ENCODE results near the gene USP36. TPM values are rescaled to one million over a fixed set of nuclear protein-coding genes. Genes with fewer than 3 reads are reported as not detected.

The USP36 gene
- total RNA-seq, 1 donor from 2014 or later, result 54.1 TPM

GRCh38 chr17:78785011-78785662, 55.5 kb downstream of the USP36 start:
- Mint-ChIP-seq H3K4me3 (ENCODE audit: low read depth) (no peak overlapping the region), H3K9me3 (ENCODE audit: low read depth) (no peaks in the 10 kb centered on the region), H3K27ac (no peak overlapping the region), H3K4me1 (ENCODE audit: low read depth) (peaks cover 23% of the 10 kb centered on the region), H3K27me3 (no peaks in the 10 kb centered on the region), H3K36me3 (ENCODE audit: insufficient read depth) (peaks cover 2% of the 10 kb centered on the region)
- no peak for DNase-seq (ENCODE audit: low spot score, unreplicated experiment)
- TF ChIP-seq CTCF (IDR thresholded peaks at IDR 0.05; ENCODE audit: unreplicated experiment), result no peak

DNA sequence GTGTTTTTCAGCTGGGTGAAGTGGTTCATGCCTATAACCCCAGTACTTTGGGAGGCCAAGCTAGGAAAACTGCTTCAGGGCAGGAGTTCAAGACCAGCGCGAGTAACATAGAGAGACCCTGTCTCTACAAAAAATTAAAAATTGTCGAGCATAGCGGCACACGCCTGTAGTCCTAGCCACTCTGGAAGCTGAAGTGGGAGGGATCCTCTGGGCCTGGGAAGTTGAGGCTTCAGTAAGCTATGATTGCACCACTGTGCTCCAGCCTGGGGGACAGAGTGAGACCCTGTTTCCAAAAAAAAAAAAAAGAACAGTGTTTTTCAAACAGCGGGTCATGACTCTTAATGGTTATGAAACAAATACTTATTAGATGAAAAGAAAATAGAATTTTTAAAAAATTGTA, 56.3 kb downstream of the USP36 start:
- Mint-ChIP-seq H3K36me3 (ENCODE audit: insufficient read depth) (peaks cover 2% of the 10 kb centered on the region), H3K27ac (peak overlapping the region; percentile 82), H3K9me3 (ENCODE audit: low read depth) (no peaks in the 10 kb centered on the region), H3K27me3 (no peaks in the 10 kb centered on the region), H3K4me1 (ENCODE audit: low read depth) (peaks cover 25% of the 10 kb centered on the region), H3K4me3 (ENCODE audit: low read depth) (no peak overlapping the region)
- no peak for DNase-seq (ENCODE audit: low spot score, unreplicated experiment)
- TF ChIP-seq CTCF (IDR thresholded peaks at IDR 0.05; ENCODE audit: unreplicated experiment), result no peak

DNA sequence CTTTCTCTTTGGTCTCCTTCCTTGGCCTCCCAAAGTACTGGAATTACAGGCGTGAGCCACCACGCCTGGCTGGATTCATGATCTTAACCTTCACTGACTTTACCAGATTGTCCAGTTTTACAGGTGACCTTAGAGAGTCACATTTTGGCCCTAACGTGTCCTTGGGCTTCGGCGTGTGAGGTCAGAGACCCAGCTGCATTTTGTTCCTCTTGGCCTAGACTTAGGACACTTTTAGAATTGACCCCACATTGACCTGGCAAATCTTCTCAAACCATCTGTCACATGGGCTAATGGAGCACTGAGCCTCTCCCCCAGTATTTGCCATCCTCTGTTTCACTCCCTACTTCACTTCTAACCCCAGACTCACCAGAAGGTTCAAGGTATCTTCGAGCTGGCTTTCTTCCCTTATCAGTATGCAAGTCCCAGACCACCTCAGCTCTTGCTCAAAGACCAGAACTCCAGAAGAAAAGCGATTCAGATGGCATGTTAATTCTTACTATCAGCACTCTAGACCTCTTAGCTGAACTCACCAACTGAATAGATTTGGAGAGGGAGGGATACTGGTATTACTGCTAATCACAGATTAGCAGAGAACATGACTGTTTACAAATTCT, 56.8 kb downstream of the USP36 start:
- H3K27me3 Mint-ChIP-seq, result no peaks in the 10 kb centered on the region
- H3K36me3 Mint-ChIP-seq (ENCODE audit: insufficient read depth), result peaks cover 2% of the 10 kb centered on the region
- peaks cover 25% of the 10 kb centered on the region for H3K4me1 Mint-ChIP-seq (ENCODE audit: low read depth)
- H3K4me3 Mint-ChIP-seq (ENCODE audit: low read depth), result peak overlapping the region; percentile 70
- DNase-seq (ENCODE audit: low spot score, unreplicated experiment), result no peak
- H3K27ac Mint-ChIP-seq, result peak overlapping the region; percentile 82
- H3K9me3 Mint-ChIP-seq (ENCODE audit: low read depth), result no peaks in the 10 kb centered on the region
- no peak for TF ChIP-seq CTCF (IDR thresholded peaks at IDR 0.05; ENCODE audit: unreplicated experiment)

DNA sequence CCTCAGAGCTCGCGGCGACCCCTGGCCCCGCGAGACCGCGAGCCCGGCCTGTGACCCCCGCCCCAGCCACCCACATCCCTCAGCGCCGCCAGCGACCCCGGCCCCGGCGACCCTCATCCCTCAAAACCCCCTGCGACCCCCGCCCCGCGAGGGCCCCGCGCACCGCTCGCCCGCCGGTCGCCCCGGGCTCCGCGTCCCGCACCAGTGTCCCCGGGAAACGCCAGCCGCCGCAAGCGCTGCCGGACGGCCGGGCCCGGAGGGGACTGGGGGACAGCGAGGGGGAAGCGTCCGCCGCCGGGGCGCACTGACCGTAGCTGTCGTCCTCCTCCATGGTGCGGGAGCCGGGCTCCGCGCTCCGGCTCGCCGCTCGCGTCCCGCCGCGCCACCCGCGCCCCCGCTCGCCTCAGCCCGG, 58.7 kb downstream of the USP36 start, which contains the start of gene CYTH1:
Gene CYTH1 (minus strand): TSS at position 381 of the 412 bp plus-strand sequence. CDS start 50 bp downstream, at position 331.
- no peak for TF ChIP-seq CTCF (IDR thresholded peaks at IDR 0.05; ENCODE audit: unreplicated experiment)
- DNase-seq (ENCODE audit: low spot score, unreplicated experiment), result no peak
- no peaks in the 10 kb centered on the region for H3K9me3 Mint-ChIP-seq (ENCODE audit: low read depth)

GRCh38 chr17:78781104-78781892, 59.3 kb downstream of the USP36 start:
- no peaks in the 10 kb centered on the region for H3K9me3 Mint-ChIP-seq (ENCODE audit: low read depth)
- H3K4me1 Mint-ChIP-seq (ENCODE audit: low read depth), result peaks cover 21% of the 10 kb centered on the region
- TF ChIP-seq CTCF (IDR thresholded peaks at IDR 0.05; ENCODE audit: unreplicated experiment), result no peak
- H3K27me3 Mint-ChIP-seq, result no peaks in the 10 kb centered on the region
- H3K36me3 Mint-ChIP-seq (ENCODE audit: insufficient read depth), result no peaks in the 10 kb centered on the region
- DNase-seq (ENCODE audit: low spot score, unreplicated experiment), result peak; percentile 31
- H3K27ac Mint-ChIP-seq, result peak overlapping the region; percentile 94
- H3K4me3 Mint-ChIP-seq (ENCODE audit: low read depth), result peak overlapping the region; percentile 82

More for the DNA sequence above, 58.7 kb downstream of the USP36 start, which contains the start of gene CYTH1:
- no peaks in the 10 kb centered on the region for H3K36me3 Mint-ChIP-seq (ENCODE audit: insufficient read depth)
- peak within 1 kb of the TSS; percentile 82 for H3K4me3 Mint-ChIP-seq (ENCODE audit: low read depth)
- H3K4me1 Mint-ChIP-seq (ENCODE audit: low read depth), result peaks cover 21% of the 10 kb centered on the region
- no peaks in the 10 kb centered on the region for H3K27me3 Mint-ChIP-seq
- H3K27ac Mint-ChIP-seq, result peak within 1 kb of the TSS; percentile 94
